Sigmoid colon (tissue), 4 donors: ENCODE measurements around the gene RHOB.

ENCODE experiments used
- CTCF ChIP-seq, 4 experiments: fragments of 450-650 bp in 3 of 4; fragments of 200-600 bp in 1 of 4; IDR thresholded peaks; one replicate each; pipeline ENCODE4 v1.5.1; 2016 to 2019; ENCODE audit warnings: antibody characterized with exemption in 4 of 4, mild to moderate bottlenecking in 3 of 4, moderate library complexity in 2 of 4
- POLR2AphosphoS5 ChIP-seq, 4 donors: sonication (generic); formaldehyde crosslinking; IDR thresholded peaks; one replicate each; pipeline ENCODE4 v1.6.1; 2017; ENCODE audit warnings: antibody characterized with exemption in 4 of 4

DNA sequence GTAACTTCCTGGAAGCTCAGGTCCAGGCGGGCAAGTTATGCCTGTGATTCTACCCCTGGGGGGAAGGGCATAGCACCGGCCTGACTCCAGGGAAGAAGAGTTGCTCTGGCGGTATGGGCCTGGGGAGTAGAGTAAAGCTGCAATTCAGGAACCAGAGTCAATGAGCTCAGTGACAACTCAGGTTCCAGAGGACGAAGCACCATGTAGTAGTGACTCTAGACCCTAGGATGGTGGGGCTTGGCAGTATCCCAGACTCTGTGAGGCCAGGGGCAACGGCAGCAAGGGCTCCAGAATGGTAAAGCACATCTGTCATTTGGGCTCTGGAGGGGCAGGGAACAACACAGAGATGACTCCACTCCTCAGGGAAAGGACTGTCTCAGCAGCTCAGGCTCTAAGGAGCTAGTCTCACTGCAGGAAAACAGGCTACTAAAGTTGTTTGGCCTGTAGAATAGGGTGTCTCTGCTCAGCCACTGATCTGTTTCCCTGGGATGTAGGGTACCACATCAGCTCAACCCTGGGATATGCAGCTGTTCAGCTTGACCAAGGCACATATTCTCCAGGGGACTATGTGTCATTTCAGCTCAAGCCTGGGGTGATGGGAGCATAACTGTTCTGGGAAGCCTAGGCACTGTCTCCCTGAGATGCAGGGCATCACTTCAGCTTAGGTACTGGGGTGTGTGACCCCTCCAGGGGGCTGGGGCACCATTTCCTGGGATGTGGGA is 36.2 kb upstream of the RHOB start:
- TF ChIP-seq CTCF (IDR thresholded peaks at IDR 0.05) (no peak), POLR2AphosphoS5 (IDR thresholded peaks at IDR 0.05) (no peak)
